Mucosa of stomach (tissue), 1 donor: Measurements from ENCODE around the gene FRAT1.

Experiments used
- H3K27me3 ChIP-seq: one replicate; pipeline ENCODE4 v1.7.0; 2013; ENCODE audit warnings: mild to moderate bottlenecking, low read length; ENCODE audit not compliant: control insufficient read depth, insufficient read depth
- H3K36me3 ChIP-seq: one replicate; pipeline ENCODE4 v1.7.0; 2013; ENCODE audit warnings: low read length; ENCODE audit not compliant: control insufficient read depth, insufficient read depth
- H3K4me1 ChIP-seq: one replicate; pipeline ENCODE4 v1.7.0; 2013; ENCODE audit warnings: mild to moderate bottlenecking, low read length; ENCODE audit not compliant: control insufficient read depth, insufficient read depth
- H3K4me3 ChIP-seq: one replicate; pipeline ENCODE4 v1.7.0; 2013; ENCODE audit warnings: low read length
- H3K9ac ChIP-seq: one replicate; pipeline ENCODE4 v1.7.0; 2013; ENCODE audit warnings: mild to moderate bottlenecking, low read length, moderate library complexity
- H3K9me3 ChIP-seq: one replicate; pipeline ENCODE4 v1.7.0; 2013; ENCODE audit warnings: mild to moderate bottlenecking, low read length, moderate library complexity; ENCODE audit not compliant: control insufficient read depth
- donor health status: Pancreatic carcinoma.

Gene FRAT1

GRCh38 chr10:97319671-97320479, 804 bp downstream of the FRAT1 start:
- Histone ChIP-seq H3K27me3 (no peaks in the 10 kb centered on the region), H3K4me1 (peaks cover 21% of the 10 kb centered on the region), H3K4me3 (peak overlapping the region; percentile 71), H3K36me3 (no peaks in the 10 kb centered on the region), H3K9ac (peak overlapping the region; percentile 89), H3K9me3 (no peaks in the 10 kb centered on the region)

- Histone ChIP-seq H3K36me3 (no peaks in the 10 kb centered on the region), H3K9me3 (no peaks in the 10 kb centered on the region), H3K9ac (peak overlapping the region; percentile 89), H3K4me3 (peak overlapping the region; percentile 71), H3K27me3 (no peaks in the 10 kb centered on the region), H3K4me1 (peaks cover 28% of the 10 kb centered on the region)
Observed at GRCh38 chr10:97320480-97321031, 1.5 kb downstream of the FRAT1 start.

- H3K4me3 ChIP-seq = peak overlapping the region; percentile 71
- H3K27me3 ChIP-seq = no peaks in the 10 kb centered on the region
- H3K4me1 ChIP-seq = peaks cover 34% of the 10 kb centered on the region
- H3K9ac ChIP-seq = peak overlapping the region; percentile 89
- no peaks in the 10 kb centered on the region for H3K36me3 ChIP-seq
- H3K9me3 ChIP-seq = no peaks in the 10 kb centered on the region
Observed at GRCh38 chr10:97321032-97321803, 2.1 kb downstream of the FRAT1 start.

GRCh38 chr10:97321804-97322190, 2.7 kb downstream of the FRAT1 start:
- Histone ChIP-seq H3K36me3 (no peaks in the 10 kb centered on the region), H3K9ac (peak overlapping the region; percentile 89), H3K27me3 (no peaks in the 10 kb centered on the region), H3K9me3 (no peaks in the 10 kb centered on the region), H3K4me1 (peaks cover 40% of the 10 kb centered on the region), H3K4me3 (peak overlapping the region; percentile 71)

- peak overlapping the region; percentile 7 for H3K9ac ChIP-seq
- no peaks in the 10 kb centered on the region for H3K27me3 ChIP-seq
- H3K9me3 ChIP-seq = no peaks in the 10 kb centered on the region
- peaks cover 57% of the 10 kb centered on the region for H3K4me1 ChIP-seq
- no peak overlapping the region for H3K4me3 ChIP-seq
- H3K36me3 ChIP-seq = no peaks in the 10 kb centered on the region
Observed at GRCh38 chr10:97323501-97323900, 4.4 kb downstream of the FRAT1 start.

GRCh38 chr10:97325754-97326153, 6.7 kb downstream of the FRAT1 start:
- H3K9me3 ChIP-seq = no peaks in the 10 kb centered on the region
- H3K27me3 ChIP-seq = no peaks in the 10 kb centered on the region
- no peak overlapping the region for H3K9ac ChIP-seq
- H3K4me1 ChIP-seq = peaks cover 64% of the 10 kb centered on the region
- no peak overlapping the region for H3K4me3 ChIP-seq
- H3K36me3 ChIP-seq = no peaks in the 10 kb centered on the region

GRCh38 chr10:97327348-97328294, 8.6 kb downstream of the FRAT1 start:
- peak overlapping the region; percentile 12 for H3K9ac ChIP-seq

GRCh38 chr10:97328646-97329453, 9.8 kb downstream of the FRAT1 start:
- peaks cover 62% of the 10 kb centered on the region for H3K4me1 ChIP-seq
- no peak overlapping the region for H3K9ac ChIP-seq

More at GRCh38 chr10:97327348-97328294, 8.6 kb downstream of the FRAT1 start:
- H3K9me3 ChIP-seq = no peaks in the 10 kb centered on the region
- H3K4me3 ChIP-seq = no peak overlapping the region
- no peaks in the 10 kb centered on the region for H3K27me3 ChIP-seq
- H3K36me3 ChIP-seq = no peaks in the 10 kb centered on the region
- H3K4me1 ChIP-seq = peaks cover 62% of the 10 kb centered on the region

GRCh38 chr10:97329766-97330165, 10.7 kb downstream of the FRAT1 start:
- H3K36me3 ChIP-seq = no peaks in the 10 kb centered on the region
- no peaks in the 10 kb centered on the region for H3K9me3 ChIP-seq
- no peak overlapping the region for H3K9ac ChIP-seq
- no peak overlapping the region for H3K4me3 ChIP-seq
- H3K27me3 ChIP-seq = no peaks in the 10 kb centered on the region
- peaks cover 60% of the 10 kb centered on the region for H3K4me1 ChIP-seq

More at GRCh38 chr10:97328646-97329453, 9.8 kb downstream of the FRAT1 start:
- Histone ChIP-seq H3K4me3 (no peak overlapping the region), H3K9me3 (no peaks in the 10 kb centered on the region), H3K27me3 (no peaks in the 10 kb centered on the region), H3K36me3 (no peaks in the 10 kb centered on the region)

GRCh38 chr10:97331153-97331703, 12.2 kb downstream of the FRAT1 start:
- Histone ChIP-seq H3K4me3 (peak overlapping the region; percentile 3), H3K9ac (peak overlapping the region; percentile 91), H3K9me3 (no peaks in the 10 kb centered on the region), H3K36me3 (no peaks in the 10 kb centered on the region), H3K27me3 (no peaks in the 10 kb centered on the region), H3K4me1 (peaks cover 51% of the 10 kb centered on the region)
